HEK293T (cell line): ENCODE measurements around the gene ELF4.
A peak's percentile ranks its signal among the peaks of the same experiment; 100 is the strongest.

Source experiments
- CTCF ChIA-PET: fragments of 350-600 bp; formaldehyde crosslinking; extraction: SDS; loops from one replicate; lab custom pipeline; 2021; ENCODE audit warnings: antibody characterized with exemption, inconsistent platforms; lab: Yijun Ruan, JAX
- POLR2A ChIA-PET: fragments of 350-600 bp; formaldehyde crosslinking; extraction: SDS; loops from one replicate; lab custom pipeline; 2020; ENCODE audit warnings: antibody characterized with exemption, inconsistent platforms; lab: Yijun Ruan, JAX
- DNase-seq: peaks from one replicate; pipeline ENCODE4 v3.0.0; 2012; ENCODE audit warnings: mixed read lengths; ENCODE audit errors: extremely low spot score
- ARNT ChIP-seq: fragments of 450-650 bp; IDR thresholded peaks from 2 replicates; pipeline ENCODE4 v1.6.1; 2017; ENCODE audit warnings: mild to moderate bottlenecking
- BHLHE40 ChIP-seq: fragments of 450-650 bp; IDR thresholded peaks from 2 replicates; pipeline ENCODE4 v1.6.1; 2016; ENCODE audit warnings: mild to moderate bottlenecking, moderate library complexity, borderline replicate concordance
- CTBP1 ChIP-seq: fragments of 450-650 bp; IDR thresholded peaks from 2 replicates; pipeline ENCODE4 v1.6.1; 2016; ENCODE audit warnings: borderline replicate concordance
- ELF4 ChIP-seq: fragments of 450-650 bp; IDR thresholded peaks from 2 replicates; pipeline ENCODE4 v1.6.1; 2017; ENCODE audit warnings: antibody characterized with exemption
- FOXA1 ChIP-seq: fragments of 450-650 bp; IDR thresholded peaks from 2 replicates; pipeline ENCODE4 v1.6.1; 2016; ENCODE audit warnings: mild to moderate bottlenecking
- FOXK2 ChIP-seq: fragments of 450-650 bp; IDR thresholded peaks from 2 replicates; pipeline ENCODE4 v1.6.1; 2016; ENCODE audit warnings: mild to moderate bottlenecking
- FOXM1 ChIP-seq: fragments of 450-650 bp; IDR thresholded peaks from 2 replicates; pipeline ENCODE4 v1.6.1; 2017; ENCODE audit warnings: mild to moderate bottlenecking, borderline replicate concordance
- HDGF ChIP-seq: fragments of 450-650 bp; IDR thresholded peaks from 2 replicates; pipeline ENCODE4 v1.6.1; 2017; ENCODE audit warnings: antibody characterized with exemption, borderline replicate concordance
- L3MBTL2 ChIP-seq: fragments of 450-650 bp; conservative IDR thresholded peaks from 2 replicates; pipeline ENCODE4 v1.6.1; 2016; ENCODE audit warnings: mild to moderate bottlenecking
- LEF1 ChIP-seq: fragments of 450-650 bp; IDR thresholded peaks from 2 replicates; pipeline ENCODE4 v1.6.1; 2017; ENCODE audit warnings: mild to moderate bottlenecking, borderline replicate concordance
- NFRKB ChIP-seq: fragments of 450-650 bp; IDR thresholded peaks from 2 replicates; pipeline ENCODE4 v1.6.1; 2016; ENCODE audit warnings: mild to moderate bottlenecking, moderate library complexity
- PKNOX1 ChIP-seq: fragments of 450-650 bp; IDR thresholded peaks from 2 replicates; pipeline ENCODE4 v1.6.1; 2016
- SP1 ChIP-seq: fragments of 450-650 bp; IDR thresholded peaks from 2 replicates; pipeline ENCODE4 v1.6.1; 2017
- SUZ12 ChIP-seq: fragments of 450-650 bp; IDR thresholded peaks from 2 replicates; pipeline ENCODE4 v1.6.1; 2016; ENCODE audit warnings: mild to moderate bottlenecking
- TARDBP ChIP-seq: fragments of 450-650 bp; IDR thresholded peaks from 2 replicates; pipeline ENCODE4 v1.6.1; 2016
- ZNF384 ChIP-seq: fragments of 450-650 bp; IDR thresholded peaks from 2 replicates; pipeline ENCODE4 v1.6.1; 2016

ELF4 gene

GRCh38 chrX:130025256-130025655, 85.0 kb downstream of the ELF4 start:
- ChIA-PET POLR2A (interaction anchor here (2.1 kb wide), 1 partner anchor 94 kb away, joined by 8 read pairs; no protein-coding TSS in a partner anchor), CTCF (interaction anchor here (0.7 to 2.8 kb wide), 2 partner anchors 100 to 231 kb away, joined by 3 to 9 read pairs; no protein-coding TSS in a partner anchor)
- DNase-seq, result peak; percentile 31
- TF ChIP-seq SP1, result no peak
- no peak for TF ChIP-seq LEF1
- TF ChIP-seq ELF4, result no peak
- TF ChIP-seq TARDBP, result no peak
- no peak for TF ChIP-seq CTBP1
- TF ChIP-seq FOXK2, result no peak
- no peak for TF ChIP-seq HDGF
- no peak for TF ChIP-seq FOXA1
- no peak for TF ChIP-seq BHLHE40
- TF ChIP-seq PKNOX1, result no peak
- no peak for TF ChIP-seq ARNT

- ChIA-PET POLR2A (interaction anchor here (0.8 to 2.1 kb wide), 2 partner anchors 93 to 118 kb away, joined by 3 to 8 read pairs; partner anchors contain the start of gene UTP14A), CTCF (interaction anchor here (0.7 to 2.8 kb wide), 3 partner anchors 35 to 99 kb away, joined by 3 to 9 read pairs (median 3); no protein-coding TSS in a partner anchor)
- peak; percentile 73 for DNase-seq
- TF ChIP-seq LEF1 (no peak), BHLHE40 (no peak), ELF4 (no peak), HDGF (no peak), SP1 (no peak), NFRKB (no peak), SUZ12 (no peak), CTBP1 (no peak), FOXK2 (no peak), PKNOX1 (no peak)
Measured at GRCh38 chrX:130024127-130024526, 86.2 kb downstream of the ELF4 start.

- DNase-seq, result no peak
- ChIA-PET POLR2A (no interaction called here), CTCF (no interaction called here)
- TF ChIP-seq ZNF384 (no peak), PKNOX1 (no peak), BHLHE40 (no peak), L3MBTL2 (no peak), FOXM1 (no peak), HDGF (no peak), FOXA1 (no peak)
Measured at GRCh38 chrX:130020661-130021324, 89.5 kb downstream of the ELF4 start.

- ChIA-PET CTCF (interaction anchor here (0.6 to 2.3 kb wide), 4 partner anchors 10 to 1050 kb away, joined by 3 to 6 read pairs (median 4); no protein-coding TSS in a partner anchor), POLR2A (no interaction called here)
- DNase-seq, result no peak
- TF ChIP-seq ZNF384 (no peak), L3MBTL2 (no peak), LEF1 (no peak), ARNT (no peak), ELF4 (no peak), FOXA1 (no peak), NFRKB (no peak), BHLHE40 (no peak), FOXM1 (no peak)
Measured at GRCh38 chrX:130018143-130018542, 92.2 kb downstream of the ELF4 start.

GRCh38 chrX:130015181-130015580, 95.1 kb downstream of the ELF4 start:
- CTCF ChIA-PET, result interaction anchor here (0.5 kb wide), 1 partner anchor 14 kb away, joined by 6 read pairs; no protein-coding TSS in a partner anchor
- no peak for DNase-seq
- no peak for TF ChIP-seq ARNT
- POLR2A ChIA-PET, result no interaction called here
